HCT116 (cell line): Measurements from ENCODE around the gene BORCS8. TPM values are rescaled to one million over a fixed set of nuclear protein-coding genes. Genes with fewer than 3 reads are reported as not detected.
A peak's percentile ranks its signal among the peaks of the same experiment; 100 is the strongest.

Experiments used
- ATAC-seq: fragments of 200-7000 bp; cut with Tn5 transposase; 2 replicates; pipeline ENCODE4 v1.9.1; 2020; ENCODE audit warnings: mild to moderate bottlenecking, moderate library complexity
- BruUV-seq: library from RNA; stranded (reverse); fragments of 400-500 nt; replicated peaks from 2 replicates; lab custom pipeline; 2021; lab: Mats Ljungman, UMichigan
- CTCF ChIA-PET: fragments of 300-600 bp; sonication (Branson Sonifier 250); formaldehyde crosslinking; loops from one replicate; lab custom pipeline; 2021; ENCODE audit warnings: antibody characterized with exemption; lab: Charles Lee
- POLR2A ChIA-PET: fragments of 300-600, 350-600 bp; sonication (Branson Sonifier 250); formaldehyde crosslinking; loops from one replicate; lab custom pipeline; 2021; ENCODE audit warnings: antibody characterized with exemption; lab: Charles Lee
- RAD21 ChIA-PET, 2 experiments: fragments of 300-600 bp; sonication (Branson Sonifier 250); formaldehyde crosslinking; loops; one replicate each; lab custom pipeline; 2023; ENCODE audit warnings: low total read pairs in 2 of 2; ENCODE audit not compliant: uncharacterized antibody in 2 of 2, unreplicated experiment in 2 of 2, low non-redundant PET in 1 of 2; lab: Charles Lee
- DNase-seq: peaks from one replicate; pipeline ENCODE4 v3.0.0-alpha.2; 2010; ENCODE audit warnings: low read depth, low spot score
- H2AFZ ChIP-seq: fragments of 200-600 bp; shearing (Covaris generic), sonication (generic); 2 replicates; pipeline ENCODE4 v1.6.1; 2017; ENCODE audit warnings: low read depth, mixed run types, mixed read lengths, antibody characterized with exemption, low read length; ENCODE audit not compliant: poor library complexity, severe bottlenecking
- H3K27ac ChIP-seq: 2 replicates; pipeline ENCODE4 v1.5.1; 2012; ENCODE audit warnings: low read depth, low read length
- H3K27me3 ChIP-seq: fragments of 200-600 bp; sonication (generic); 2 replicates; pipeline ENCODE4 v1.6.1; 2016; ENCODE audit warnings: mixed run types, low read length, mixed read lengths; ENCODE audit not compliant: insufficient read depth
- H3K36me3 ChIP-seq, 2 experiments: fragments of 200-500 bp in 1 of 2; fragments of 200-600 bp in 1 of 2; sonication (Bioruptor generic) in 1 of 2; sonication (generic) in 1 of 2; 2 replicates each; pipeline versions ENCODE4 v1.5.1 to v1.6.1; 2014 to 2016; ENCODE audit warnings: low read length in 2 of 2, inconsistent platforms in 1 of 2, mixed read lengths in 1 of 2, mixed run types in 1 of 2; ENCODE audit not compliant: insufficient read depth in 2 of 2, control insufficient read depth in 1 of 2
- H3K4me1 ChIP-seq, 2 experiments: fragments of 200-600 bp in 1 of 2; sonication (generic) in 1 of 2; 2 replicates each; pipeline versions ENCODE4 v1.5.1 to v1.6.1; 2012 to 2017; ENCODE audit warnings: low read length in 2 of 2, inconsistent platforms in 1 of 2, mild to moderate bottlenecking in 1 of 2, mixed read lengths in 1 of 2, mixed run types in 1 of 2, moderate library complexity in 1 of 2; ENCODE audit not compliant: insufficient read depth in 2 of 2, control insufficient read depth in 1 of 2
- H3K4me2 ChIP-seq: fragments of 200-600 bp; sonication (generic); 2 replicates; pipeline ENCODE4 v1.6.1; 2017; ENCODE audit warnings: mixed run types, low read length, mixed read lengths
- H3K4me3 ChIP-seq, 2 experiments: fragments of 200-600 bp in 1 of 2; sonication (generic) in 1 of 2; replicated peaks in 1 of 2; 2 replicates each; pipeline ENCODE4 v1.5.1; 2011 to 2016; ENCODE audit warnings: low read length in 2 of 2, control low read depth in 1 of 2, low read depth in 1 of 2, mild to moderate bottlenecking in 1 of 2, mixed read lengths in 1 of 2, mixed run types in 1 of 2
- H3K79me2 ChIP-seq: fragments of 200-600 bp; sonication (generic); 2 replicates; pipeline ENCODE4 v1.6.1; 2017; ENCODE audit warnings: mild to moderate bottlenecking, mixed run types, low read length, moderate library complexity, mixed read lengths; ENCODE audit not compliant: insufficient read depth
- H3K9ac ChIP-seq: fragments of 200-600 bp; sonication (generic); 2 replicates; pipeline ENCODE4 v1.6.1; 2016; ENCODE audit warnings: low read length, mixed read lengths
- H3K9me2 ChIP-seq: fragments of 200-600 bp; sonication (generic), shearing (Covaris generic); 2 replicates; pipeline ENCODE4 v1.6.1; 2017; ENCODE audit warnings: mixed run types, mild to moderate bottlenecking, moderate library complexity; ENCODE audit not compliant: insufficient read depth
- H3K9me3 ChIP-seq, 2 experiments: fragments of 200-500 bp in 1 of 2; fragments of 200-600 bp in 1 of 2; sonication (Bioruptor generic) in 1 of 2; sonication (generic) in 1 of 2; 2 replicates each; pipeline ENCODE4 v1.6.1; 2014 to 2017; ENCODE audit warnings: low read length in 2 of 2, mixed read lengths in 2 of 2, inconsistent platforms in 1 of 2, low read depth in 1 of 2, mild to moderate bottlenecking in 1 of 2, mixed run types in 1 of 2, moderate library complexity in 1 of 2; ENCODE audit not compliant: control insufficient read depth in 1 of 2, insufficient read depth in 1 of 2
- H4K20me1 ChIP-seq: fragments of 200-600 bp; sonication (generic), shearing (Covaris generic); 2 replicates; pipeline ENCODE4 v1.6.1; 2017; ENCODE audit warnings: mixed run types, mild to moderate bottlenecking, moderate library complexity; ENCODE audit not compliant: insufficient read depth
- ATF3 ChIP-seq: IDR thresholded peaks from 2 replicates; pipeline ENCODE4 v1.6.1; 2012
- CEBPB ChIP-seq: IDR thresholded peaks from 2 replicates; pipeline ENCODE4 v1.6.1; 2012; ENCODE audit warnings: low read depth
- EZH2 ChIP-seq: fragments of 200-600 bp; sonication (generic); IDR thresholded peaks from 2 replicates; pipeline ENCODE4 v1.6.1; 2017; ENCODE audit warnings: antibody characterized with exemption, mixed run types
- EZH2phosphoT487 ChIP-seq: fragments of 200-600 bp; IDR thresholded peaks from 2 replicates; pipeline ENCODE4 v1.6.1; 2018; ENCODE audit warnings: antibody characterized with exemption, borderline replicate concordance
- FOSL1 ChIP-seq: IDR thresholded peaks from 2 replicates; pipeline ENCODE4 v1.6.1; 2012; ENCODE audit warnings: low read depth
- MAX ChIP-seq: IDR thresholded peaks from 2 replicates; pipeline ENCODE4 v1.6.1; 2012
- POLR2A ChIP-seq: IDR thresholded peaks from 2 replicates; pipeline ENCODE4 v1.7.0; 2011; ENCODE audit warnings: borderline replicate concordance; ENCODE audit not compliant: insufficient read depth, insufficient read length; ENCODE audit errors: extremely low read depth
- POLR2AphosphoS5 ChIP-seq: IDR thresholded peaks from 2 replicates; pipeline ENCODE4 v1.6.1; 2011; ENCODE audit warnings: mild to moderate bottlenecking, low read depth, low read length, moderate library complexity
- RAD21 ChIP-seq: IDR thresholded peaks from 2 replicates; pipeline ENCODE4 v1.6.1; 2012; ENCODE audit warnings: low read depth, mild to moderate bottlenecking
- REST ChIP-seq: IDR thresholded peaks from 2 replicates; pipeline ENCODE4 v1.6.1; 2012; ENCODE audit warnings: low read depth
- SIN3A ChIP-seq: IDR thresholded peaks from 2 replicates; pipeline ENCODE4 v1.6.1; 2012; ENCODE audit warnings: low read depth
- SP1 ChIP-seq: IDR thresholded peaks from 2 replicates; pipeline ENCODE4 v1.6.1; 2012; ENCODE audit warnings: low read depth
- SRF ChIP-seq: IDR thresholded peaks from 2 replicates; pipeline ENCODE4 v1.6.1; 2012; ENCODE audit warnings: low read depth
- TCF7L2 ChIP-seq: IDR thresholded peaks from 2 replicates; pipeline ENCODE4 v1.7.0; 2011; ENCODE audit warnings: borderline replicate concordance, inconsistent platforms; ENCODE audit not compliant: insufficient read depth, insufficient read length; ENCODE audit errors: extremely low read depth
- YY1 ChIP-seq: IDR thresholded peaks from 2 replicates; pipeline ENCODE4 v1.6.1; 2011; ENCODE audit warnings: low read length, low read depth, moderate library complexity, mild to moderate bottlenecking; ENCODE audit not compliant: insufficient replicate concordance; ENCODE audit errors: extremely low read depth
- ZFX ChIP-seq: fragments of 450-650 bp; IDR thresholded peaks from 2 replicates; pipeline ENCODE4 v1.6.1; 2017
- intact Hi-C: fragments of 100-400 bp; cut with micrococcal nuclease; formaldehyde crosslinking; loops from 2 replicates; pipeline ENCODE4 v1.10.0; 2022
- total RNA-seq: library from RNA; stranded (reverse); gene quantifications from one replicate; pipeline ENCODE4 v1.2.1, GENCODE V29; 2021; ENCODE audit not compliant: unreplicated experiment

Gene BORCS8
- total RNA-seq, 1 experiment from 2014 or later = 17.1 TPM

GRCh38 chr19:19192910-19193423 lies 1.0 kb upstream of the BORCS8 start:
- intact Hi-C loops = loop anchor here (1.0 kb wide), 1 partner anchor 10 kb away; the partner anchor contains the start of gene NR2C2AP
- Histone ChIP-seq H3K4me3 (peak overlapping the region; percentile 98 to 99), H3K27ac (peak overlapping the region; percentile 84), H3K79me2 (peaks cover 41% of the 10 kb centered on the region), H3K4me2 (peak overlapping the region; percentile 98), H3K36me3 (peaks cover 3 to 7% of the 10 kb centered on the region in 2 experiments; a peak in 2 of 4 replicates), H3K4me1 (peaks cover 16 to 22% of the 10 kb centered on the region in 2 experiments; a peak in 3 of 4 replicates), H4K20me1 (no peaks in the 10 kb centered on the region), H3K9ac (peak overlapping the region; percentile 98), H3K9me2 (no peaks in the 10 kb centered on the region), H3K9me3 (no peaks in the 10 kb centered on the region), H3K27me3 (no peaks in the 10 kb centered on the region), H2AFZ (peak overlapping the region; percentile 93)
- TSS peak; percentile 83 for BruUV-seq
- no peak for DNase-seq
- RAD21 ChIA-PET = no interaction called here
- no peak for TF ChIP-seq RAD21
- TF ChIP-seq ATF3 = no peak
- no peak for TF ChIP-seq SRF
- no peak for TF ChIP-seq YY1
- no peak for TF ChIP-seq MAX
- no peak for TF ChIP-seq POLR2AphosphoS5
- no peak for TF ChIP-seq SP1
- no peak for TF ChIP-seq ZFX
- no peak for TF ChIP-seq REST
- TF ChIP-seq CEBPB = no peak
- no peak for TF ChIP-seq TCF7L2
- no peak for TF ChIP-seq SIN3A
- TF ChIP-seq FOSL1 = no peak
- TF ChIP-seq POLR2A = no peak
- TF ChIP-seq EZH2phosphoT487 = no peak
- no peak for TF ChIP-seq EZH2
- POLR2A ChIA-PET = interaction anchor here (2.1 kb wide), 1 partner anchor 10 kb away, joined by 15 read pairs; the partner anchor contains the start of gene NR2C2AP
- CTCF ChIA-PET = interaction anchor here (1.3 kb wide), 1 partner anchor 18 kb away, joined by 7 read pairs; no protein-coding TSS in a partner anchor
- ATAC-seq = peak; percentile 12
